Measurements from ENCODE around the gene RALGAPB.
"Not testable (repeated sequence)": the region's sequence is repeated elsewhere in the genome, so short reads cannot be mapped to it uniquely, and the experiment has no call there.

Gene RALGAPB

DNA sequence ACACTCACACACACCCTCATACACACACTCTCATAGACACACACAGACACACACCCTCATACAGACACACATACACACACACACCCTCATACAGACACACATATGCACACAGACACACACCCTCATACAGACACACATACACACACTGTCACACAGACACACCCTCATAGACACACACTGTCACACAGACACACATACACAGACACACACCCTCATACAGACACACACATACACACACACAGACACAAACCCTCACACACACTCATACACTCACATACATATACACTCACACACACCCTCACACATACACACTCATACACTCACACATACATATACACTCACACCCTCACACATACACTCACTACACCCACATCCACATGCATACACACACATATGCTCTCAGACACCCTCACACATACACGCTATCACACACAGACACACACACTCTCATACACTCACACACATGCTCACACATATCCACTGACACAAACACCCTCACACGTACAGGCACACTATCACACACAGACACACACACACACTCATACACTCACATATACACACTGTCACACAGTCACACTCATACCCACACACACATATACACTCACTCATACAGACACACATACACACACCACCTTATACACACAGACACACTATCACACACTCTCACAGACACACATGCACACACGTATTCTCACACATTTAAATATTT lies 117.5 kb downstream of the RALGAPB start:
- no peak for DNase-seq

DNA sequence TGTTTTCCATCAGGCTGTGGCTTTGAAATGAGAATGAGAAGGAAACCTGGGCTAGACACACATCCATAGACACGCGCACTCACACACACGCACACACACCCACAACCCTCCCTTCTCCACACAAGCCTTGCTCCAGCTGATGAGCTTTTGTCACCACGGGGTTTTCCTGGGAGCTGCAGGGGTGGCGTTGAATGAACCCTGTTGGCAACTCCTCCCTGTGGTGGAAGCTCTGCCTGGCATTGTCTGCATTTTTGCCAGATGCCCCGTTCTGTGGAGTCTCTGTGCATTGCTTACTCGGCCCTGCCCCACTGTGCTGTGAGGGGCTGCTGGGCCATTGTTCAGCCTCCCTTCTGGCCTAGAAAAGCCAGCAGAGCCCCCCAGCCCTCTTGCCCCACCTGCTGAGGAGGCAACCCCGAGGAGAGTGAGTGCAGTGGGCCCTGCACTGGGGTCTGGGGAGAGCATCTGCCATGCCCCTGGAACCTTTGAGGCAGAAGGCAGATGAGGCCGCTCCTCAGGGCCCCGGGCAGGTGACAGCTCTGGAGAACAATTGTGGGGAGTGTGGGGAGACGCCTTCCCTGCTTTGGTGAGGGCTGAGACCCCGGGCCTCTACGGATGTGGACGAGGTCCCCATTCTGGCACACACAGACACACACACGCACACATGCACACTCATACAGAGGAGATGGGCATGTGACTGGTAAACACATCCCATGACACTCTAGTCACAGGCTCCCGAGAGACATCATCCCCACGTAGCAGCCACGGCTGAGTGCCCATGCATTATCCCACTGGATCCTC lies 118.2 kb downstream of the RALGAPB start:
- DNase-seq: no peak

DNA sequence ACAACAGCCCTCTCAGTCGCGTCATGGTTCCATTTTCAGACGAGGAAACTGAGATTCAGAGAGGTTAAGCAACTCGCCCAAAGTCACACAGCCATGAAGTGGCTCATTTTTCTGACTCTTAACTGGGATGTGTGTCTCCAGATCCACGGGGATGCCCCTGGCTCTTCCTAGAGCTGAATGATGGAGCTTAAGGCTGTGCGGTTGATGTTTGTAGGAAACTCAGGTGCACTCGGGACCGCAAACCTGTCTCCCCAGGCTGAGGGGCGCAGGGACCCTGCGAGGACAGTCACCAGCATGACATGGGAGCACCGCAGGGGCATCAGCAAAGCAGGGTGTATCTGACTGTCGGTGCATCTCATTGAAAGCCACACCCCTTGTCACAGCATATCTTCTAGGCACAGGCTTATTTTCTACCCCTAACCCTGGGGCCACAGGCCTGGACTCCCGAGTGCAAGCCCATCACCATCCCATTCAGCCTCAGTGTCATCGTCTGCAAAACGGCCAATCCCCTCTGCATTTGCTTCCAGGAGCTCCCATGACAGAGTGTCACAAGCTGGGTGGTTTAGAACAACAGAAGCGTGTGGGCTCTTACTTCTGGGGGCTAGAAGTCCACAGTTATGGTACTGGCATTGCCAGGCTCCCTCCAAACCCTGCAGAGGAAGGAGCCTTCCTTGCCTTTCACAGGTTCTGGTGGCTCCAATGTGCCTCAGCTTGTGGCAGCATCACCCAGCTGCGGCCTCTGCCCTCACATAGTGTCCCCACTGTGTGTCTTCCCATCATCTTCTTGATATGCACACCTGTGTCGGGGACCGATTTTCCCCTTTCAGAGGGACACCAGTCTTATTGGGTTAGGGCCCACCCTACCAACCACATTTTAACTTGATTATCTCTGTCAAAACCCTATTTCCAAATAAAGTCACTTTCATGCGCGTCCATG lies 119.1 kb downstream of the RALGAPB start:
- DNase-seq: no peak

DNA sequence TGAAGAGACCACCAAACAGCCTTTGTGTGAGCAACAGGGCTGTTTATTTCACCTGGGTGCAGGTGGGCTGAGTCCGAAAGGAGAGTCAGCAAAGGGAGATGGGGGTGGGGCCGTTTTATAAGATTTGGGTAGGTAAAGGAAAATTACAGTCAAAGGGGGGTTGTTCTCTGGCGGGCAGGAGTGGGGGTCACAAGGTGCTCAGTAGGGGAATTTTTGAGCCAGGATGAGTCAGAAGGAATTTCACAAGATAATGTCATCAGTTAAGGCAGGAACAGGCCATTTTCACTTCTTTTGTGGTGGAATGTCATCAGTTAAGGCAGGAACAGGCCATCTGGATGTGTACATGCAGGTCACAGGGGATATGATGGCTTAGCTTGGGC lies 119.8 kb downstream of the RALGAPB start:
- DNase-seq: not testable (repeated sequence)

DNA sequence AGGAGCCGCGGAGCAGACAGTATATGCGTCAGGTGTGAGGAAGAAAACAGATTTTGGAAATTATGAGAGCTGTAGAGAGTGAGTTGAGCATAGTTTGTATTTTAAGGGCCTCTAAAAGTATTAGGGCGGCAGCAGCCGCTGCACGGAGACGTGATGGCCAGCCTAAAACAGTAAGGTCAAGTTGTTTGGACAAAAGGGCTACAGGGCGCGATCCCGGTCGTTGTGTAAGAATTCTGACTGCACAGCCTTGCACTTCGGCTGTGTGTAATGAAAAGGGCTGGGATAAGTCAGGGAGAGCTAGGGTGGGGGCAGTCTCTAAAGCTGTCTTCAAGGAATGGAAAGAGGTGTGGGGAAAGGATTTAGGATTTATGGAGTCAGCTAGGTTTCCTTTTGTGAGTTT lies 121.6 kb downstream of the RALGAPB start:
- not testable (repeated sequence) for DNase-seq

DNA sequence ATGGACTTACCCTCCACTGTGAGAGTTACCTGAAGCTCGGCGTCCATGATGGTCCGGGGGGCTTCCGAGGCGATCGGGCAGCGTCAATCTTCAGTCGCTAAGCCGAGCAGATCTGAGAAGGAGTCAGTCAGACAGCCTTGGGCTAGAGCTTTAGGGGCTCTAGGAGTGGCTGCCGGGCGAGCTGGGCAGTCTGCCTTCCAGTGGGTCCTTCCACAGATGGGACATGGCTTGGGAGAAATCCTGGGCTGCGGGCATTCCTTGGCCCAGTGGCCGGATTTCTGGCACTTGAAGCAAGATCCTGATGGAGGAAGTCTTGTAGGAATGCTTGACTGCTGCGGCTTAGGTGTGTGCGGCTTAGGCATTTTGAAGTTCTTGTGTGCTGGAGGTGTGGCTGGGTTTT lies 123.2 kb downstream of the RALGAPB start:
- not testable (repeated sequence) for DNase-seq

DNA sequence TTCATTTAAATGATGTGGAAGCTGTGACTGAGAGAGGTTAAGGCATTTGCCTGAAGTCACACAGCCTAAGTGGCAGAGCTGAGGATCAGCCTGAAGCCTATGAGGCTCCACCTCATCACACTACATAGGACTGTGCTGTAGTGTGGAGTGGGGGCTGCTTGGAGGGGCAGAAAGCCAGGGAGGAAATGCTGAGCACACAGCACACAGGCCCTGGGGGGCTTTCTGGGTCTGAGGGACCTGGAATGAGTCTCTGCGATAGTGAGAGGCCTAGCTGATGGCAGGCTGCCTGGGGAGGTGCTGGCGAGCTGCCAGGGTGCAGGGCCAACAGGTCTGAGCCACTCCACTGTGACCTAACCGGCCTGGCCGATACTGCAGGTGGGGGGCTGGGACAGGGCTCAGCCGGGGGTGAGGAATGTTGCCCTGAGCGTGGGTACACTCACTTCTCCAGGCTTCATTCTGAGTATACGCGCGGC lies 126.8 kb downstream of the RALGAPB start:
- DNase-seq: no peak

DNA sequence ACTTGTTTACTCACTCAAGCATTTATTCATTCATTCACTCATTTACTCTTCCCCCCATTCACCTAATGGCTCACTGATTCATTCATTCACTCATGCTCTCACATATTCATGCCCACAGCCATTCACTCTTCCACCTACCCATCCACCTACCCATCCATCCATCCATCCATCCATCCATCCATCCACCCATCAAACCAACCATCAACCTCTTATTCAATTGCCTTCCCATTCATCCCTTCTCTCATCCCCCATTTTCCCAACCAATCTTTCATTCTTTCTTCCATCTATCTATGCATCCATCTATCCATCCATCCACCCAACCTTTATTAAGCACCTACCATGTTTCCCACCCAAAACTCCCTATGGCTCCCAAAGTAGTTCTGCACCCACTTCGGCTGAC lies 127.4 kb downstream of the RALGAPB start:
- DNase-seq: no peak

DNA sequence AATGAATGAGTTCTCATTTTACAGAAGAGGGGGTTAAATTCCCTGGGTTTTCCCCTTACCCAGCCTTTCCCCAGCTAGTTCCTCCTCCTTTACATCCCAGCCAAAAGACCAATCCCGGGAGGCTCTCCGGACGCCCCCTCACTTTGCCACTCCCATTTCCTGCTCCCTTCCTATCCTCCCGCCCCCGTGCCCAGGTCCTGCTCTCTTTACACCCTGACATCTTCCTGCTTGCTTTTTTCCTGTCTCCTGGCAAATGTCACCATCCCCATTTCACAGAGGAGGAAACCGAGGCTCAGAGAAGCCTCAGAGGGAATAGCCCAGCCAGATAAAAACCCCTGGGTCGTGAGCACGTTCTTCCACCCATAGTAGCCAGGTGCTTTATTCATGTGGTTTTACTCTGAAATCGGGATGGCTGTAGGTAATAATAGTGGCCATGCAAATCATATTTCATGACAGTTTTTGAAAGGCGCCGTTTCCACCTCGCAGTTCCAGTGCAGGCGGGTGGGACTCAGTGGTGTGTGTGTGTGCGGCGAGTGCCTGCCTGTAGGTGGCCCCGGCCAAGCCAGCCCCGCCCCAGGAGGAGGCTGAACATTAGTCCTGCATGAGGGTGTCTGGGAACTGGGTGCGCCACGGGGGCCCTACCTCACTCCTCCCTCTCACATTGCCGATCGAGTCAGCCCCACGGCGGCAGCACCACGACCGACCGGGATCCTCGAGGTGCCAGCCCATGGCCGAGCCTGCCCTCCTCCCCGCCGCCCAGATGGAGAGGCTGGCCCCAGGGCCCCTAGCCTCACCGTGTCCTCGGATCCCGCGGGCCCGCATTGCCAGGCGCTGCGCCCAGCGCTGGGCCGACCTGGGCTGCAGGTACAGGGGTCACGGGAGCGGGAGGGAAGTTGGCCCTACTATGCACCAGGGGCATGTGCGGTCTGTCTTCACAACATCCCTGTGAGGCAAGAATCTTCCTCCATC lies 128.9 kb downstream of the RALGAPB start, which contains the start of gene ARHGAP40:
ARHGAP40 (plus strand) TSS at position 594 of the 969 bp plus-strand sequence.
- DNase-seq: no peak

DNA sequence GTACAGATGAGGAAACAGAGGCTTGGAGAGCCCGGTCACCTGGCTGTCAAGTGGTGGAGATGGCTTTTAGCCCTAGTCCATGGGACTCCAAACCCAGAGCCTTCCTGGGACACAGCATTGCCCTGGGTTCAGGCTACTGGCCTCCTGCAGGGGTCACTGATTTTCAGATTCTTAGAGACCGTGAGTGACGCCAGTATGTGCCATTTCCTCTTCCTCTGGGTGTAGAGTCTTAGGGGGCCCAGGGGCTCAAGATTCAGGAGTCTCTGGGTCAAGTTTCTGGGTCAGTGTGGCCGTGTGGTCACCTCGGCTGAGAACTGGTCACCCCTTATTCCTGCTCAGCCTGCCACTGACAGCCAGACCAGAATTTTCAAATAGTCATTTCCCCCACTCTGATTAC lies 129.5 kb downstream of the RALGAPB start:
- no peak for DNase-seq

DNA sequence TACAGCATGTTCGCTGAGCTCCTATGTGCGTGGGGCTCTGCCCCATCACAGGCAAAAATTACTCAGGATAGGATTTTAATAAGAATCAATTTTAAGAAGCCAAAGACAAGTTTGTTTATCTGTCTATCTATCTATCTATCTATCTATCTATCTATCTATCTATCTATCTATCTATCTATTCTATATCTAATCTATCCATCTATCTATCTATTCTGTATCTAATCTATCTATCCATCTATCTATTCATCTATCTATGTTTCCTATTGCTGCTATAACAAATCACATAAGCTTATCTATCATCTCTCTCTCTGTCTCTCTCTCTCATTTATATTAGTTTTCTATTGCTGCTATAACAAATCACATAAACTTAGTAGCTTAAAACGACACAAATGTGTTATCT lies 130.6 kb downstream of the RALGAPB start:
- DNase-seq: no peak

DNA sequence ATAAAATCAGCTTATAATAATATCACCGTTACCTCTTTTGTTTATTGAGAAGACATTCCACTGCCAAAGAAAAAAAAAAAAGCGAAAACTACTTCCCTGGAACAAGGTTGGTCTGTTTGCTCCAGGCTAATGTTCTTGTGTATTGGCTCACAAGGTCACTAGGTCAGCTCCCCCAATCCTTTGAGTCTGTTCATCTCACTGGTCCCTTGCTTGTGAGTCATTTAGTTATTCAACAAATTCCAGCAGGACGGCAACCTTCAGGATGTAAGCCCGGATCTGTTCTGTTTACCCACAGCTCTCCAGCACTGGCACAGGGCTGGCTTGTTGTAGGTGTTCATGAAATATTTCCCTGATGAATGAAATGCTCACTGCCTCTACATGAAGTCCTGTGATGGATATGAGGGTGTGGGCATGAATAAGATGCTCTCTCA lies 132.2 kb downstream of the RALGAPB start:
- no peak for DNase-seq

DNA sequence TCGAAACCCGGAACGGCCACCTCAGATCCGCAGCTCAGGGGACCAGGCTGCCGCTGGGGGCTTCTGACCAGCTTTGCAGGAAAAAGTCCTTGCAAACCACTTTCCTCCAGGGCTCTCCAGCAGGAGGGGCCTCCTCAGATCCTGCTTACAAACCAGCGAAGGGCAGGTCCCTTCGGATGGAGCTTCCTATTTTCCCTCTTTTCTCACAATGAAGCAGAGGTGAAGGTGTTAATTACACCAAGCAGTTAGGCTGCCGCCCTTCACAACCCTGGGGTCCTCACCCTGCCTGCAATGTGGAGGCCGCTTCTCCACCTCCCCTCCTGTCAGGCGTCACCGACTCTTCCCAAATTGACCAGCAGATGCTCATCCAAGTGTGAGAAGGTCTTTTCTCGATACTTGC lies 134.7 kb downstream of the RALGAPB start:
- no peak for DNase-seq

DNA sequence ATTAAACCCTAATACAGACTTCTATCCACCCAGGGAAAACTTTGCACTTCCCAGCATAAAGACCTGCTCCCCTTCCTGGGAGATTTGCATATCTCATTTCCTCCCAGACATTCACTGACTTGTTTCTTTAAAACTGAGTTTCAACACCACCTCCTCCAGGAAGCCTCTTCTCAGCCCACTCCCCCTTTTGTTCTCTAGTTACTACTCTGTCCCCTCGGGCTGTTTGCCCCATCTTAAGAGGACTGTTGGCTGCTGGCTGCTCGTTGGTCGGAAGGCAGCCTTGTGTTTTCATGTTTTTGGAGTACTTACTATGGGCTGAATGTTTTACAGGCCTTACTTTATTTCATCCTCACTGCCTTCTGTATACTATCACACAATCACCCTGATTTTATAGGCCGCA lies 135.5 kb downstream of the RALGAPB start:
- DNase-seq: no peak

DNA sequence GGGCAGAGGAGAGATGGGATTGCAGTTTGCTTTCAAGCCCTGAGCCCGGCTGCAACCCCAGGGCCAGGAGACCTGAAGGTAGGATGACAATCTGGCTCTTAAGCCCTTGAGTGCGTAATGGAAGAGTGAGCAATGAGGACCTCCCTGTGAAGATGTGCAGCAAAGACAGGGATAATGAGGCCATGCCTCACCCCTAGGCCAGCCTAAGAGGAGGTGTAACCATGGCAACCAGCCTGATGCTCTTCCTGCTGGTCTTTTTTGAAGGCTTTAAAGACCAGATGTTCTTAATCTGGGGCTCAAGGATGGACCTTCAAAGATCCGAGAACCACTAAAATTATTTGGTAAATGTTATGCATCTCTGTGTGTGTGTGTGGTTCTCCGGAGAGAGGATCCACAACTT lies 137.2 kb downstream of the RALGAPB start:
- no peak for DNase-seq

DNA sequence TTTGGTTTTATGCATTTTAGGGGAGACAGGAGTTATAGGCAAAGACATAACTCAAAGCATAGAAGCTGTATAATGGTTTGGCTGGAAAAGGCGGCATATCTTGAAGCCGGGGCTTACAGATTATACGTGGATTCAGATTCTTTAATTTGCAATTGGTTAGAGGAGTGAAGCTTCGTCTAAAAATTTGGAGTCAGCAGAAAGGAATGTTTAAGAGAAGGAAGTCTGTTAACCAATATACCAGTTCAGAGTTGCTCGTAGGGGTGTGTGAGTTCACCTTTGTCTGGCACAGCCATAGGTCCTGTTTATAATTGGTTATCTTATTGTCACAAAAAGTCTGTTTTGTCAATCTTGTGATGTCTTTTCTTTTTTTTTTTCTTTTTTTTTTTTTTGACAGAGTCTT lies 137.9 kb downstream of the RALGAPB start:
- DNase-seq: no peak

DNA sequence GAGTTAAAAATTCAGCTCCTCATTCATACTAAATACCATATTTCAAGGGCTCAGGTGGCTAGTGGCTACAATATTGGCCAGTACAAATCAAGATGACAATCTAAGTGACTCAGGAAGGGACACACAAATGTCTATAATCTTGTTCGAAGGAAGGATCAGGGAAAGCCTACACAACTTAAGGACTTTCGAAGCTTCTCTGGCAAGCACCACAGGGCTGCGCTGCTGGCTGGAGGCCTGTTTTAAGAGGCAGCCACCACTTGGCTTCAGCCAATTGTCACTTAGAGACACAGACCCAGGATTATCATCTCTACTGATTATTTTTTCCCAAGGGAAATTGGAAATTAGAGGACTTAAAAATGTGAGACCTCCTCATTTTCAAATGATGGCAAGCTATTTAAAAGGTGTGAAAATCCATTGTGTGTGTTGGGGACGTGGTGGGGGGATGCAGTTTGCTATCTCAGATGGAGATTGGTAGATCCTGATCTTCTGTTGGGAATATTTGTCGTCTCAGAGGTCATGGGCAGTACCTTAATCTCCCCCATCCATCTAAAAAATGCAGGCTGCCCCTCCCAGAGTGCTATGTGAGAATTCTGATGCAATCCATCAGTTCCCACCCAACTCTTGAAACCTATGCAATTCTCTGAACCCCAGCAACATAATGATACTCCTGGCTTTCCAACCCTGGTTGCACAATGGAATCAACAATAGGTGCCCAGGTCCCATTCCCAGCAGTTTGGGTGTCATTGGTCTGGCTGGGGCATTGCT lies 140.3 kb downstream of the RALGAPB start:
- no peak for DNase-seq

DNA sequence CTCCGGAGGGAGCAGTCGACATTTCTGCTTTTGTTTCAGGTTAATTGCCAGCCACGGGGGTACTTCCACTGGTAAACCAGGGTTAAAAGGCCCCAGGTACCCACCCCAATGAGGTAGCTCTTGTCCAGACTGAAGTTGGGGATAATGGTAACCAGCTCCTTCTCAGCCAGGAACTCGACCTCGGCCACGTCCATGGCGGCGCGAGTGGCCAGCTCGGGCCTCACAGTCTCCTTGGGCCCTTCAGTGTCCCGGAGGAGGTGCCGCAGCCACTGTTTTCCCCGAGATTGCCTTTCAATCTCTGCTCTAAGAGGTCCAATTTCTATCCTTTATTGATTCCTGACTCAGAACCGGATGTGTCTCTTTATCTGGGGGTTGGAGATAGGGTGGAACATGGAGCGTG lies 142.6 kb downstream of the RALGAPB start:
- DNase-seq: no peak

DNA sequence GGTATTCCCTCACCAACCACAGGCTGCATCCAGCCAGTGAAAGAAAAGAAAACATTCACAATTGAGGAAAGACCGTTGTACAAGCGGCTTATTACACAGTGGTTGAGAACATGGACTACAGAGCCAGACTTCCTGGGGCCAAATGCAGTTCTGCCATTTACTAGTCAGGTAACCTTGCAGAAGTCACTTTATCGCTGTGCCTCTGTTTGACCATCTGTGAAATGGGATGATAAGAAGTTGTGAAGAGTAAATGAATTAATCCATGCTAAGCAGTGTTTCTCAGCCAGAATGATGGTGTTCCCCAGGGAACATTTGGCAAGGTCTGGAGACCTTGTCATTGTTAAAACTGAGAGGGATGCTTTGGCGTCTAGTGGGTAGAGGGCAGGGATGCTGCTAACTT lies 143.8 kb downstream of the RALGAPB start:
- no peak for DNase-seq

DNA sequence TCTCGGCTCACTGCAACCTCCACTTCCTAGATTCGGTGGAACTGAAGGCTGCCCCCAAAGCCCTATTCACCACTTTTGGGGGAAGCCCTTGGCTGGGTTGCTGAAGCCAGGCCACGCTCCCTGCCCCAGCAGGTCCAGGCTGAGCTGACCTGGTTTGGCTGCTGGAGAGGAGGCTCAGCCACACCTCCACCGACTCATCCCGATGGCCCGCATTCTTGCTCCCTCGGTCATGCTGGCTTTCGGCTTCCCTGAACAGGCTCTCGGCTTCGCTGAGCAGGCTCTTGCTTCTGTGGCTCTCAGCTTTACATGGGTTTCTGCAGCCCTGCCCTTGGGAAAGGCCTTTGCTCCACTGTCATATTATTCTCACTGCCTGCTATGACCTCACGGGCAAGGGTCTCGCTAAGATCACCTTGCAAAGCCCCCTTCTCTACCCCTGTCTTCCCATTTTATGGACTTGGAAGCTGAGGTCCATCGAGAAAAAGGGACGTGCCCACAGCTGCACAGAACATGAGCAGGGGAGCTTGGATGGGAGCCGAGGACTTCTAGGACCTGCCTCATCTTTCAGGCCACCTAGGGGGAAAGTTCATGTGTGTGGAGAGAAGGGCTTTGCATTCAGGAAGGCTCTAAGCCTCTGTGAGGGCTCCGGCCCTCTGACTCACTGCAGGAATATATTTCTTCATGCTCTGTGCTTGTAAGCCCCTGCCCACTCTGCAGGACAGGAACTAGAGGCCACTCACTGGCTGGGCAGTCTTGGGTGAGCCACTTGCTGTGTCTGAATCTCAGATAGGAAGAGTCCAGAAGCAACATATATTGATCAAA lies 144.6 kb downstream of the RALGAPB start:
- DNase-seq: no peak
